Keratinocyte (primary cell): Measurements from ENCODE around the gene PRKD3.

Source experiments
- EZH2 ChIP-seq: IDR thresholded peaks from one replicate; pipeline ENCODE4 v1.6.1; 2012; ENCODE audit warnings: inconsistent platforms, mild to moderate bottlenecking, low read length, moderate library complexity
- TF ChIP-seq, protein P1 (sequence below), 3 experiments: IDR thresholded peaks in 1 of 3; conservative IDR thresholded peaks in 1 of 3; optimal IDR thresholded peaks in 1 of 3; 2 replicates in 2 of 3; 3 replicates in 1 of 3; pipeline versions ENCODE3 to v1.5.1; 2011; ENCODE audit warnings: low read length in 3 of 3, mild to moderate bottlenecking in 3 of 3, moderate library complexity in 2 of 3, control low read depth in 1 of 3, inconsistent platforms in 1 of 3; ENCODE audit not compliant: insufficient read depth in 2 of 3; ENCODE audit errors: extremely low read depth in 1 of 3

DNA sequence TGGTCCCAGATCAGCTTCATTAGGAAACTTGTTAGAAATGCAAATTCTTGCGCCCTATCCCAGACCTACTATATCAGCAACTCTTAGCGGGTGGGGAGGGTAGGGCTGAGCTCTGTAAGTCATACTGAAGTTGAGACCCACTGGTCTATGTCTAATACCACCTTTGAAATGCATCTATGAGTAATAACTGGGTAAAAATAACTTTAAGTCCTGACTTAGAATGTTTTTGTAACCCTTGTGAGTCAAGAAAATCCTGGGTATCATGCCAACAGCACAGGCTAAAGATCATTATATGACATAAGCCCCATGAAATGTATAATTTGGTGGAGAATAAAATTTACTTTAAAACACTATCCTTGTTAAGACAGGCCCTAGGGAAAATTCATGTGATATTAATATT is 41.4 kb downstream of the PRKD3 start:
- TF ChIP-seq, protein P1, sequence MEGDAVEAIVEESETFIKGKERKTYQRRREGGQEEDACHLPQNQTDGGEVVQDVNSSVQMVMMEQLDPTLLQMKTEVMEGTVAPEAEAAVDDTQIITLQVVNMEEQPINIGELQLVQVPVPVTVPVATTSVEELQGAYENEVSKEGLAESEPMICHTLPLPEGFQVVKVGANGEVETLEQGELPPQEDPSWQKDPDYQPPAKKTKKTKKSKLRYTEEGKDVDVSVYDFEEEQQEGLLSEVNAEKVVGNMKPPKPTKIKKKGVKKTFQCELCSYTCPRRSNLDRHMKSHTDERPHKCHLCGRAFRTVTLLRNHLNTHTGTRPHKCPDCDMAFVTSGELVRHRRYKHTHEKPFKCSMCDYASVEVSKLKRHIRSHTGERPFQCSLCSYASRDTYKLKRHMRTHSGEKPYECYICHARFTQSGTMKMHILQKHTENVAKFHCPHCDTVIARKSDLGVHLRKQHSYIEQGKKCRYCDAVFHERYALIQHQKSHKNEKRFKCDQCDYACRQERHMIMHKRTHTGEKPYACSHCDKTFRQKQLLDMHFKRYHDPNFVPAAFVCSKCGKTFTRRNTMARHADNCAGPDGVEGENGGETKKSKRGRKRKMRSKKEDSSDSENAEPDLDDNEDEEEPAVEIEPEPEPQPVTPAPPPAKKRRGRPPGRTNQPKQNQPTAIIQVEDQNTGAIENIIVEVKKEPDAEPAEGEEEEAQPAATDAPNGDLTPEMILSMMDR (optimal IDR thresholded peaks at IDR 0.05 in 1 of 3, IDR thresholded peaks at IDR 0.05 in 1 of 3, conservative IDR thresholded peaks at IDR 0.05 in 1 of 3; ENCODE audit: extremely low read depth in 1 of 3, insufficient read depth in 2 of 3, low read length in 3 of 3) = no peak
- TF ChIP-seq EZH2 = no peak
